Esophagus muscularis mucosa (tissue), 3 donors: ENCODE measurements around the gene SMARCC2.

Experiments used
- POLR2A ChIP-seq: fragments of 450-650 bp; IDR thresholded peaks from one replicate; pipeline ENCODE4 v1.6.1; 2017; ENCODE audit warnings: antibody characterized with exemption, moderate library complexity, mild to moderate bottlenecking, low read depth
- TF ChIP-seq, protein P1 (sequence below), 3 experiments: fragments of 200-600 bp in 2 of 3; fragments of 450-650 bp in 1 of 3; sonication (generic) in 2 of 3; IDR thresholded peaks; one replicate each; pipeline ENCODE4 v1.5.1; 2017 to 2019; ENCODE audit warnings: antibody characterized with exemption in 3 of 3, mild to moderate bottlenecking in 2 of 3, moderate library complexity in 1 of 3

DNA sequence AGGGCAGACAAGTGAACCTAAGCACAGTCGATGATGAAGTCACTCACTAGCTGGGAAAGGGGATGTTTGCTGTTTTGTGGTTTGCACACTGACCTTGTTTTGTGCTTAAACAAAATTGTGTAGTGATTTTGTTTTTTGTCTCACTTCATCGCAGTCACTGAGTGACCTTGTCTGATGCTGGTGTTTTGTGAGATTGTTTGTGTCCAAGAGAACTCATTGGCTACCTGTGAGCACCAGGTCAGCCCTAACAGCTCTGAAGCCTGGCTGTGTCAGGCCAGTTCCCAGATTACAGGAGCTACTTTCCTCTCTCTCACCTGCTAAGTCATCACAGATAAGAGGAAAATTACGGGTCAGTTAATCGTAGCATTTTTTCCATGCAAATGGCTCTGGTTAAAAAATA, 65.2 kb downstream of the SMARCC2 start:
- TF ChIP-seq, protein P1, sequence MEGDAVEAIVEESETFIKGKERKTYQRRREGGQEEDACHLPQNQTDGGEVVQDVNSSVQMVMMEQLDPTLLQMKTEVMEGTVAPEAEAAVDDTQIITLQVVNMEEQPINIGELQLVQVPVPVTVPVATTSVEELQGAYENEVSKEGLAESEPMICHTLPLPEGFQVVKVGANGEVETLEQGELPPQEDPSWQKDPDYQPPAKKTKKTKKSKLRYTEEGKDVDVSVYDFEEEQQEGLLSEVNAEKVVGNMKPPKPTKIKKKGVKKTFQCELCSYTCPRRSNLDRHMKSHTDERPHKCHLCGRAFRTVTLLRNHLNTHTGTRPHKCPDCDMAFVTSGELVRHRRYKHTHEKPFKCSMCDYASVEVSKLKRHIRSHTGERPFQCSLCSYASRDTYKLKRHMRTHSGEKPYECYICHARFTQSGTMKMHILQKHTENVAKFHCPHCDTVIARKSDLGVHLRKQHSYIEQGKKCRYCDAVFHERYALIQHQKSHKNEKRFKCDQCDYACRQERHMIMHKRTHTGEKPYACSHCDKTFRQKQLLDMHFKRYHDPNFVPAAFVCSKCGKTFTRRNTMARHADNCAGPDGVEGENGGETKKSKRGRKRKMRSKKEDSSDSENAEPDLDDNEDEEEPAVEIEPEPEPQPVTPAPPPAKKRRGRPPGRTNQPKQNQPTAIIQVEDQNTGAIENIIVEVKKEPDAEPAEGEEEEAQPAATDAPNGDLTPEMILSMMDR (IDR thresholded peaks at IDR 0.05): no peak
- no peak for TF ChIP-seq POLR2A
